Neuronal stem cell (in vitro differentiated cells): ENCODE data around the gene KCNN2.

Source experiments
- DNase-seq: peaks from one replicate; pipeline ENCODE4 v3.0.0-alpha.2; 2013; ENCODE audit warnings: low spot score
- H2AFZ ChIP-seq: one replicate; pipeline ENCODE4 v1.6.1; 2013; ENCODE audit warnings: mild to moderate bottlenecking, low read length, inconsistent platforms
- H2AK5ac ChIP-seq: 2 replicates; pipeline ENCODE4 v1.6.1; 2013; ENCODE audit warnings: low read depth, mild to moderate bottlenecking, inconsistent platforms, low read length, moderate library complexity, mixed read lengths
- H2BK120ac ChIP-seq: 2 replicates; pipeline ENCODE4 v1.6.1; 2013; ENCODE audit warnings: low read depth, mild to moderate bottlenecking, inconsistent platforms, low read length, moderate library complexity, mixed read lengths
- H2BK12ac ChIP-seq: one replicate; pipeline ENCODE4 v1.6.1; 2013; ENCODE audit warnings: low read length, inconsistent platforms
- H2BK15ac ChIP-seq: 2 replicates; pipeline ENCODE4 v1.6.1; 2013; ENCODE audit warnings: mild to moderate bottlenecking, low read length, inconsistent platforms, mixed read lengths
- H2BK5ac ChIP-seq: one replicate; pipeline ENCODE4 v1.6.1; 2013; ENCODE audit warnings: inconsistent platforms, mild to moderate bottlenecking, low read length, moderate library complexity
- H3K14ac ChIP-seq: one replicate; pipeline ENCODE4 v1.6.1; 2013; ENCODE audit warnings: low read length, inconsistent platforms
- H3K18ac ChIP-seq: 2 replicates; pipeline ENCODE4 v1.6.1; 2013; ENCODE audit warnings: low read length, inconsistent platforms
- H3K23ac ChIP-seq: 2 replicates; pipeline ENCODE4 v1.6.1; 2013; ENCODE audit warnings: low read depth, mild to moderate bottlenecking, mixed read lengths, low read length, inconsistent platforms; ENCODE audit not compliant: poor library complexity
- H3K27ac ChIP-seq: replicated peaks from 3 replicates; pipeline ENCODE4 v1.5.1; 2013; ENCODE audit warnings: low read length, inconsistent platforms
- H3K27me3 ChIP-seq, 3 experiments: 2 replicates each; pipeline ENCODE4 v1.6.1; 2013; ENCODE audit warnings: low read length in 3 of 3, mild to moderate bottlenecking in 2 of 3, inconsistent platforms in 1 of 3, low read depth in 1 of 3, mixed read lengths in 1 of 3, moderate library complexity in 1 of 3; ENCODE audit not compliant: control insufficient read depth in 3 of 3, insufficient read depth in 3 of 3
- H3K36me3 ChIP-seq, 2 donors: replicated peaks in 1 of 2; 2 replicates each; pipeline ENCODE4 v1.6.1; 2013; ENCODE audit warnings: low read length in 2 of 2; ENCODE audit not compliant: control insufficient read depth in 2 of 2, insufficient read depth in 2 of 2
- H3K4ac ChIP-seq: 2 replicates; pipeline ENCODE4 v1.6.1; 2013; ENCODE audit warnings: inconsistent platforms, mild to moderate bottlenecking, low read length, moderate library complexity
- H3K4me1 ChIP-seq, 2 donors: 1 replicate in 1 of 2; 2 replicates in 1 of 2; pipeline ENCODE4 v1.6.1; 2013; ENCODE audit warnings: low read length in 2 of 2, low read depth in 1 of 2; ENCODE audit not compliant: control insufficient read depth in 2 of 2, insufficient read depth in 1 of 2
- H3K4me2 ChIP-seq: one replicate; pipeline ENCODE4 v1.6.1; 2013; ENCODE audit warnings: mild to moderate bottlenecking, low read length, inconsistent platforms; ENCODE audit not compliant: insufficient read depth, poor library complexity, severe bottlenecking
- H3K4me3 ChIP-seq, 2 donors: 2 replicates each; pipeline ENCODE4 v1.5.1; 2013; ENCODE audit warnings: low read length in 2 of 2, mild to moderate bottlenecking in 2 of 2, inconsistent platforms in 1 of 2, moderate library complexity in 1 of 2
- H3K79me1 ChIP-seq: one replicate; pipeline ENCODE4 v1.6.1; 2013; ENCODE audit warnings: low read depth, mild to moderate bottlenecking, inconsistent platforms, low read length, moderate library complexity
- H3K9ac ChIP-seq: one replicate; pipeline ENCODE4 v1.6.1; 2013; ENCODE audit warnings: mild to moderate bottlenecking, low read depth, low read length, inconsistent platforms; ENCODE audit not compliant: poor library complexity
- H3K9me3 ChIP-seq, 2 donors: replicated peaks in 1 of 2; 2 replicates each; pipeline versions ENCODE3 to v1.6.1; 2013; ENCODE audit warnings: low read length in 2 of 2, mild to moderate bottlenecking in 2 of 2, inconsistent platforms in 1 of 2, low read depth in 1 of 2, mixed read lengths in 1 of 2, moderate library complexity in 1 of 2; ENCODE audit not compliant: control insufficient read depth in 2 of 2, insufficient read depth in 1 of 2
- H4K8ac ChIP-seq: one replicate; pipeline ENCODE4 v1.6.1; 2013; ENCODE audit warnings: low read depth, mild to moderate bottlenecking, inconsistent platforms, low read length, moderate library complexity
- H4K91ac ChIP-seq: one replicate; pipeline ENCODE4 v1.6.1; 2013; ENCODE audit warnings: low read length, low read depth, mild to moderate bottlenecking, inconsistent platforms; ENCODE audit not compliant: poor library complexity
- WGBS, 2 donors: extraction: QIAGEN DNeasy Blood & Tissue Kit; methylation state at CpG; one replicate each; pipeline ENCODE4 v1.1.7; 2013; ENCODE audit warnings: missing lambda C conversion rate in 2 of 2, mixed read lengths in 1 of 2; ENCODE audit not compliant: insufficient read length in 2 of 2, insufficient replicate concordance in 1 of 2; ENCODE audit errors: extremely low coverage in 2 of 2; 5-methylcytosine and 5-hydroxymethylcytosine counted together

Gene KCNN2

DNA sequence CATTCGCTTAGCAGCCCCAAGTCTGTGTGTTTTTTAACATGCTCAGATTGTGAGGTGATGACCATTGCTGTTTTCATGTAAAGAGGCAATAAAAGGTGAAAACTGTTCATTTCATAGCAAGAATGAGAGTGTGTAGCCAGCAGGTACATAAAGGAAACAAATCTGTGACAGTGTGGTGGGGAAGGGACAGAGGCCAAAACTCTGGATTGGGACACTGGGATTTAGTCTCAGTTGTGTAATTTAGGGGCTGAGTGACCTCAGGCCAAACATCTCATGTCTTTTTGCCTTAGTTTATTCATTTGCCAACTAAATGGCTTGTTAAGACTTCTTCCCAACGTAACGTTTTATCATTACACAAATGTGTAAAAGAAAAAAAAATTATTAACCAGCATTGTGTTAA, 47.0 kb downstream of the KCNN2 start:
- H3K27ac ChIP-seq: no peak overlapping the region

DNA sequence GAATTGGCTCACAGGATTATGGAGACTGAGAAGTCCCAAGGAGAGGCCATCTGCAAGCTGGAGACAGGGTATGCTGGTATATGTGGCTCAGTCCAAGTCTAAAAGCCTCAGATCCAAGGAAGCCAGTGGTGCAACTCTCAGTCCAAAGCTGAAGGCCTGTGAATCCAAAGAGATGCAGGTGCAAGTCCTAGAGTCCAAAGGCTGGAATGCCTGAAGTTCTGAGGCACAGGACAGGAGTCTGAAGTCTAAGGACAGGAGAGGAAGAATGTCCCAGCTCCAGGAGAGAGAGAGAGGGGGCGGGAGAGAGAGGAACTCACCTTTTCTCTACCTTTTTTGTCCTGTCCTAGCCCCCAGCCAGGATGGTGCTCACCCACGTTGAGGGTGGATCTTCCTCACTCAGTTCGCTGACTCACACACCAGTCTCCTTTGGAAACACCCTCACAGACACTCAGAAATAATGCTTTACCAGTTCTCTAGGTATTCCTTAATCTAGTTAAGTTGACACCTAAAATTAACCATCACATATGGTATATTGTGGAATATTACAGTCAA, 49.6 kb downstream of the KCNN2 start:
- Histone ChIP-seq H2BK15ac (no peak overlapping the region), H4K8ac (no peak overlapping the region), H3K4me3 (no peak overlapping the region), H3K27me3 (no peaks in the 10 kb centered on the region), H3K18ac (no peak overlapping the region), H3K23ac (no peak overlapping the region), H2BK5ac (no peak overlapping the region), H3K79me1 (no peaks in the 10 kb centered on the region), H3K9ac (no peak overlapping the region), H3K27ac (no peak overlapping the region), H3K14ac (no peak overlapping the region), H3K4ac (no peak overlapping the region), H2BK120ac (no peak overlapping the region), H2AK5ac (no peak overlapping the region), H3K9me3 (no peaks in the 10 kb centered on the region), H3K4me1 (no peaks in the 10 kb centered on the region), H3K36me3 (no peaks in the 10 kb centered on the region), H4K91ac (no peak overlapping the region), H2AFZ (no peak overlapping the region), H3K4me2 (no peak overlapping the region), H2BK12ac (no peak overlapping the region)
- WGBS, 2 donors: no CpG with 5 or more reads among the region's 3 CpGs
- DNase-seq: no peak

More for the DNA sequence above, 47.0 kb downstream of the KCNN2 start:
- Histone ChIP-seq H3K4me3 (no peak overlapping the region), H4K8ac (no peak overlapping the region), H3K4ac (no peak overlapping the region), H3K9me3 (no peaks in the 10 kb centered on the region), H3K27me3 (no peaks in the 10 kb centered on the region), H2AK5ac (no peak overlapping the region), H4K91ac (no peak overlapping the region), H2BK120ac (no peak overlapping the region), H2BK12ac (no peak overlapping the region), H3K9ac (no peak overlapping the region), H2BK5ac (no peak overlapping the region), H3K14ac (no peak overlapping the region), H3K4me1 (no peaks in the 10 kb centered on the region), H3K79me1 (no peaks in the 10 kb centered on the region), H3K36me3 (no peaks in the 10 kb centered on the region), H3K23ac (no peak overlapping the region), H2AFZ (no peak overlapping the region), H2BK15ac (no peak overlapping the region), H3K4me2 (no peak overlapping the region), H3K18ac (no peak overlapping the region)
- no peak for DNase-seq
- no CpG with 5 or more reads among the region's 3 CpGs for WGBS, 2 donors

GRCh38 chr5:114412510-114413171, 50.8 kb downstream of the KCNN2 start:
- Histone ChIP-seq H2BK120ac (no peak overlapping the region), H2AK5ac (no peak overlapping the region), H4K91ac (no peak overlapping the region), H3K14ac (no peak overlapping the region), H2BK15ac (no peak overlapping the region), H3K18ac (no peak overlapping the region), H2AFZ (no peak overlapping the region), H3K9ac (no peak overlapping the region), H3K4me3 (no peak overlapping the region), H3K4me1 (no peaks in the 10 kb centered on the region), H2BK5ac (no peak overlapping the region), H3K4ac (no peak overlapping the region), H3K9me3 (no peaks in the 10 kb centered on the region), H3K27me3 (no peaks in the 10 kb centered on the region), H3K4me2 (no peak overlapping the region), H2BK12ac (no peak overlapping the region), H4K8ac (no peak overlapping the region), H3K23ac (no peak overlapping the region), H3K27ac (no peak overlapping the region), H3K36me3 (no peaks in the 10 kb centered on the region), H3K79me1 (no peaks in the 10 kb centered on the region)
- WGBS, 2 donors: no CpG with 5 or more reads among the region's 1 CpG
- no peak for DNase-seq

DNA sequence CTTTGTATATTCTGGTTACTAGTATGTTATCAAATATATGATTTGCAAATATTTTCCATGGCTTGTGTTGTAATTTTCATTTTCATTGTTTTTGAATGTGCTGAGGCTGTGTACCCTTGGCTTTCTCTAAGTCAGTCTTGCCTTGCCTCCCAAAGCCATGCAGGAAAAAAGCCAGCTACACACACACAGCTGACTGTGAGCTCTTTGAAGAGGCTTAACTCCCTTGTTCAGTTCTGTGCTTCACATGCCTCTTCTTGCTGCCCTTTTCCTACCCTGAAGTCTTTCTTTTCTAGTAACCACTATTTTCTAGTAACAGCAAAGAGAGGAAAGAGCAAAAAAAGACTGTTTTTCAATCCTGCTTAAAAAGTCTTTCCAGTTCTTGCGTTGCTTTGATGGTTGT, 53.9 kb downstream of the KCNN2 start:
- no peak overlapping the region for H3K14ac ChIP-seq
- no peaks in the 10 kb centered on the region for H3K36me3 ChIP-seq
- no peak overlapping the region for H3K4me2 ChIP-seq
- no peak overlapping the region for H2BK120ac ChIP-seq
- no peak overlapping the region for H3K27ac ChIP-seq
- H3K4me1 ChIP-seq: no peaks in the 10 kb centered on the region
- no peaks in the 10 kb centered on the region for H3K27me3 ChIP-seq
- no peak overlapping the region for H2BK12ac ChIP-seq
- no peak overlapping the region for H3K9ac ChIP-seq
- no peak overlapping the region for H4K91ac ChIP-seq
- no peak overlapping the region for H2AK5ac ChIP-seq
- H2BK5ac ChIP-seq: no peak overlapping the region
- H3K23ac ChIP-seq: no peak overlapping the region
- H3K9me3 ChIP-seq: no peaks in the 10 kb centered on the region
- no peak overlapping the region for H2AFZ ChIP-seq
- no peak overlapping the region for H3K4me3 ChIP-seq
- H3K79me1 ChIP-seq: no peaks in the 10 kb centered on the region
- H3K4ac ChIP-seq: no peak overlapping the region
- no peak for DNase-seq
- no CpG with 5 or more reads among the region's 1 CpG for WGBS, 2 donors
- no peak overlapping the region for H2BK15ac ChIP-seq
- no peak overlapping the region for H4K8ac ChIP-seq
- no peak overlapping the region for H3K18ac ChIP-seq
